GM18505 (cell line): ENCODE results near the gene NANOS2.
"Not testable (repeated sequence)": the region's sequence is repeated elsewhere in the genome, so short reads cannot be mapped to it uniquely, and the experiment has no call there.

Experiments used
- ATAC-seq: cut with Tn5 transposase; IDR thresholded peaks from one replicate; pipeline ENCODE4 v1.9.1; 2021; ENCODE audit not compliant: unreplicated experiment
- POLR2A ChIP-seq: IDR thresholded peaks from 4 replicates; pipeline ENCODE4 v1.6.1; 2011; ENCODE audit warnings: borderline replicate concordance; ENCODE audit not compliant: insufficient read depth, insufficient read length; ENCODE audit errors: extremely low read depth

The NANOS2 gene

GRCh38 chr19:45881909-45882528 is 32.6 kb downstream of the NANOS2 start:
- TF ChIP-seq POLR2A, result no peak
- ATAC-seq, result no peak

GRCh38 chr19:45881082-45881908 is 33.3 kb downstream of the NANOS2 start:
- no peak for TF ChIP-seq POLR2A
- no peak for ATAC-seq

- ATAC-seq, result no peak
- no peak for TF ChIP-seq POLR2A
These were observed 34.6 kb downstream of the NANOS2 start for GRCh38 chr19:45879971-45880370.

GRCh38 chr19:45879055-45879454 is 35.5 kb downstream of the NANOS2 start:
- no peak for TF ChIP-seq POLR2A
- ATAC-seq, result no peak

GRCh38 chr19:45878043-45878794 is 36.4 kb downstream of the NANOS2 start:
- no peak for ATAC-seq
- TF ChIP-seq POLR2A, result no peak

- TF ChIP-seq POLR2A, result peak; percentile 50
- ATAC-seq, result no peak
These were observed 38.0 kb downstream of the NANOS2 start for GRCh38 chr19:45876411-45877197.

GRCh38 chr19:45876161-45876410 is 38.5 kb downstream of the NANOS2 start:
- no peak for TF ChIP-seq POLR2A
- no peak for ATAC-seq

GRCh38 chr19:45874620-45874966 is 40.0 kb downstream of the NANOS2 start:
- no peak for ATAC-seq
- TF ChIP-seq POLR2A, result no peak

GRCh38 chr19:45873219-45873772 is 41.3 kb downstream of the NANOS2 start:
- no peak for ATAC-seq
- no peak for TF ChIP-seq POLR2A

GRCh38 chr19:45872095-45872919 is 42.3 kb downstream of the NANOS2 start:
- no peak for TF ChIP-seq POLR2A
- no peak for ATAC-seq

GRCh38 chr19:45870798-45871197 is 43.8 kb downstream of the NANOS2 start:
- no peak for ATAC-seq
- no peak for TF ChIP-seq POLR2A

- not testable (repeated sequence) for ATAC-seq
These were observed 47.3 kb downstream of the NANOS2 start for GRCh38 chr19:45867241-45867640.
